NCI-H1436 treated with DMSO at 0.1 percent for 48 hours (cell line): ENCODE data around the gene MGLL.

Experiments used
- DNase-seq: peaks from one replicate; lab custom pipeline; 2025; lab: John Stamatoyannopoulos, UW

Gene MGLL

GRCh38 chr3:127674101-127674721 is 148.1 kb downstream of the MGLL start:
- no peak for DNase-seq

- no peak for DNase-seq
Measured at GRCh38 chr3:127673191-127674100, 148.9 kb downstream of the MGLL start.

- no peak for DNase-seq
Measured at GRCh38 chr3:127672429-127673190, 149.7 kb downstream of the MGLL start, which contains the start of gene ABTB1. Gene ABTB1, plus strand, starts transcription at chr3:127672952. Its CDS starts 74 bp downstream, at chr3:127673026.

- DNase-seq: no peak
Measured at GRCh38 chr3:127671523-127672428, 150.5 kb downstream of the MGLL start.

DNA sequence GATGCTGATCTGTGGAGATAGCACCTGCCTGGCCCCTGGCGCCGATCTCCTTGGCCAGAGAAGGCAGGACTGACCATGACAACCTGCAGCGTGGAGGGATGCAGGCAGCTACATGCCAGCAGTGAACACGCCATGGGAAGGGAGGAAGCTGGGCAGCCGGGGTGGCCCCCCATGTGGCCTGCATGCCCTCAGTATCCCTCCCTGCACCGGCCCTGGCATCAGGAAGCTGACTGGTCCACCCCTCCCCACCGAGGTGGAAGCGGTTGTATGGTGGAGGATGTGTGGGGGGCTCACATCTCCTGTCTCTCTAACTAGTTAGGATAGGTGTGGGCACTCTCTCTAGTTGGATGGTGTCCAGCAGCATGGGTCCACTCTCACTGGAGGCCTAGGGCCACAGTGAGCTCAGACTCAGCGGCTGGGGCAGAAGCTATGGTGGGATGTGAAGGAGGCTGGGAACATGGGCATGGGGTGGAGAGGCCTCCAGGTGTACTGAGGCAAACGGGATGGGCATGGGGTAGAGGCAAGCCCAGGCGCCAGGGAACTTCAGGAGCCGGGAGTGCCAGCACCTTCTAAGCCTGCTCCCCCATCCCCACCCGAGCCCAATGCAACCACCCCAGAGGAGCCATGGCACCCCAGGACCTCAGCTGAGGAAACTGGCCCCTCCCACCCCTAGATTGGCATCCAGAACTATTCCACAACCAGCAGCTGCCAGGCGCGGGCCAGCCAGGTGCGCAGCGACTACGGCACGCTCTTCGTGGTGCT is 151.4 kb downstream of the MGLL start:
- DNase-seq: no peak

- no peak for DNase-seq
Measured at GRCh38 chr3:127670229-127670559, 152.1 kb downstream of the MGLL start.

DNA sequence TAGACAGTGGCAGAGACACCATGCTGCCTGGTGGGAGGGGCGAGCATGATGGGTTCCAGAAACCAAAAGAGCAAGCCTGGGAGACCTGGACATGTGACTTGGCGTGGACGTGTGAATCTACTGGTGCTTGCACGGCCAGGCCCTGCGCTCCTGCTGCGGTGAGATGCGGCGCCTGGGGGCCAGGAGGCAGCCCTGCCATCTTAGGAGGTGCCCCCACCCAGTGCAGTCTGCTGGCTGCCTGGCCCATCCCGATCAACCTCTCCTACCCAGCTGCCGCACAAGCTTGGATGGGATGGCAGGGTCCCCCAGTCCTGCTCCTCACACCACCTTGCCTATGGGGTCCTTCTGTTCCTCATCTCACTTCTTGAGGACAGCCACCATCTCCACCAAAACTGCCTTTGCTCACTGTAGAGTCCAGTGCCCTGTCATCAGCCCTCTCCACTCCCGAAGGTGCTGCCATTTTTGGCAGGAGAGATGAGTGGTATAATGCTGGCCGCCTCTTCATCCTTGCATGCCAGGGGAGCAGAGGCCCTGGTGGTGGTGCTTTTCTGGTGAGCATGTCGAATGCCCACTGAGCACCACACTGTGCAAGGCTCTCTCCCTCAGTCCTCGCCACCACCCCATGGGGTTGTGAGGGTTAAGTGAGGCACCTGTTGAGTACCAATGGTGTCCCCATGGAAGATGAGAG is 152.6 kb downstream of the MGLL start:
- no peak for DNase-seq

DNA sequence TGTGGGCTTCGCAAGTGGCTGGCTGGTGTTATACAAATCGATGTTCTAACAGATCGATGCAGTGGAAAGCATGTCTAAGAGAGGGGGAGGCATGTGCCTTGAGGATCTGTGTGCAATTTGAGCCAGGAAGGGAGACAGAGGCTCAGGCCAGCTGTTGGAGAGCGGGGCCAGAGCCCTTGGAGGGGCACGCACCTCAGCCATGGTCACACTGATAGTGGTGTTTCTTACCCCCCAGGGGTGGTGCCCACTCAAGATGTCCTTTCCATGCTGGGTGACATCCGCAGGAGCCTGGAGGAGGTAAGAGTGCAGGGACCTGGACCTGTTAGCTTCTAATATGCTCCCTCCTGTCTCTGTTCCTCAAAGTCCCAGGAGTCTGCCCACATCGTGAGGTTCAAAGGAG is 153.4 kb downstream of the MGLL start:
- DNase-seq: no peak

GRCh38 chr3:127667119-127667681 is 155.1 kb downstream of the MGLL start:
- DNase-seq: no peak

- no peak for DNase-seq
Measured at GRCh38 chr3:127666676-127667075, 155.6 kb downstream of the MGLL start.

- no peak for DNase-seq
Measured at GRCh38 chr3:127665586-127665985, 156.7 kb downstream of the MGLL start.

DNA sequence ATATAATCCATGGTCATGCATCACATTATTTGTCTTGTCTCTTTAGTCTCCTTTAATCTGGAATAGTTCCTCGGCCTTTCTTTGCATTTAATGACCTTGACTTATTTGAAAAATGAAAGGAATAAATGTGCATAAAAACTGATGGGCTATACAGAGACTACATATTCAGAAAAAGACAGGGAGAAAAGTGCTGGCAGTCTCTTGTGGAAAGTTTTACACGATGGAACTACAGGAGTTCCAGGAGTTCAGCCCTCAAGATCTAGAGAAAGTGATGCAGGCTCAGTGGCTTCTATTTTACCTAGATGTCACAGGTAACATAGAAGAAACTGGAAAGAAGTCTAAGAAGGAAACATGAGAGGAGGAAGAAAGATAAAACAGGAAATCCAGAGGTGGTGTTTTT is 157.2 kb downstream of the MGLL start:
- DNase-seq: no peak

DNA sequence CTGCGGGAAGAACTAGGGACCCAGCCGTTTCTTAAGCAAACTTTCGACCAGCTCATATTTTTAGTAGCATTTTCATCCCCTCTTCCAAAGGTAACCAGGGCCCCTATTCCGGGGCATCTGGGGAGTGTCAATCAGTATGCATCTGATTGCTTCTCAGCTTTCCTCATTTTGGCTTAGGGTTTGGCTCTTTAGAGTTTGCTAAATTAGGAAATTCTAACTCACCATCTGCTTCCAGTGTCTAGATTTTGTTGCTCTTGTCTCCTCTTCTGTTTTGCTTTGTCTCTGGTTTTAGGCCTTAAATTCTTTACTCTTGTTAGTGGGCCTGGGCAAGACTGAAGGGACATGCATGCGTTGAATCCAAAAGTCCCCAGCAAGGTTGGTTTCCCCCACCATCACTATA is 159.2 kb downstream of the MGLL start:
- DNase-seq: no peak

GRCh38 chr3:127662001-127662469 is 160.3 kb downstream of the MGLL start:
- no peak for DNase-seq

- DNase-seq: no peak
Measured at GRCh38 chr3:127661600-127661999, 160.7 kb downstream of the MGLL start.

DNA sequence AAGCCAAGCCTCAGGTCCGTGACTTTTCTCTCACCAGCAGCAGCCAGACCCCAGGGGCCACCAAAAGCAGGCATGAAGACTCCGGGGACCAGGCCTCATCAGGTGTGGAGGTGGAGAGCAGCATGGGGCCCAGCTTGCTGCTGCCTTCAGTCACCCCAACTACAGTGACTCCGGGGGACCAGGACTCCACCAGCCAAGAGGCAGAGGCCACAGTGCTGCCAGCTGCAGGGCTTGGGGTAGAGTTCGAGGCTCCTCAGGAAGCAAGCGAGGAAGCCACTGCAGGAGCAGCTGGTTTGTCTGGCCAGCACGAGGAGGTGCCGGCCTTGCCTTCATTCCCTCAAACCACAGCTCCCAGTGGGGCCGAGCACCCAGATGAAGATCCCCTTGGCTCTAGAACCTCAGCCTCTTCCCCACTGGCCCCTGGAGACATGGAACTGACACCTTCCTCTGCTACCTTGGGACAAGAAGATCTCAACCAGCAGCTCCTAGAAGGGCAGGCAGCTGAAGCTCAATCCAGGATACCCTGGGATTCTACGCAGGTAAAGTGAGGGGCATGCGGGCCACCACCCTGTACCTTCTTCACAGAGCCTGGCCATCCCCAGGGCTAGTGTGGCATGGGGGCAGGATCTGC is 161.6 kb downstream of the MGLL start:
- no peak for DNase-seq

GRCh38 chr3:127658234-127658633 is 164.1 kb downstream of the MGLL start:
- DNase-seq: no peak

- no peak for DNase-seq
Measured at GRCh38 chr3:127656906-127657305, 165.4 kb downstream of the MGLL start.

DNA sequence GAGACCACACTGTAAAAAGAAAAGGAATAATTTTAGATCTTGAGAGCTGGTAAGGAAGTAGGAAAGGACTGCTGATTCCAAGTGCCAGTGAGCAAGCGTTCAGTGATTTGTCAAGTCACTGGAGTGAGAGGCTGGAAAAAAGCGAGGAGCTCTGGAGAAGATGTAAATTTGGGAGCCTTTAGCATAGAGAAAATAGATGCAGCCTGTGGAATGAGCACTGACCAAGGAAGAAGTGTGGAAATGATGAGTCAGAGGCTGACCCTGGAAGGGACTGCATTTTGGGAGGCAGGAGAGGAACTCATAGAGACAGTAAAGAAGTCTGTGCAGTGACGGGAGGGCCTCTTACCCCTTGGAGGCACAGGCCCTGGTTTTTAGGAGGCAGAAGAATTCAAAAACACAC is 166.7 kb downstream of the MGLL start:
- DNase-seq: no peak
